ENCODE results near the gene ZBTB4.

DNA sequence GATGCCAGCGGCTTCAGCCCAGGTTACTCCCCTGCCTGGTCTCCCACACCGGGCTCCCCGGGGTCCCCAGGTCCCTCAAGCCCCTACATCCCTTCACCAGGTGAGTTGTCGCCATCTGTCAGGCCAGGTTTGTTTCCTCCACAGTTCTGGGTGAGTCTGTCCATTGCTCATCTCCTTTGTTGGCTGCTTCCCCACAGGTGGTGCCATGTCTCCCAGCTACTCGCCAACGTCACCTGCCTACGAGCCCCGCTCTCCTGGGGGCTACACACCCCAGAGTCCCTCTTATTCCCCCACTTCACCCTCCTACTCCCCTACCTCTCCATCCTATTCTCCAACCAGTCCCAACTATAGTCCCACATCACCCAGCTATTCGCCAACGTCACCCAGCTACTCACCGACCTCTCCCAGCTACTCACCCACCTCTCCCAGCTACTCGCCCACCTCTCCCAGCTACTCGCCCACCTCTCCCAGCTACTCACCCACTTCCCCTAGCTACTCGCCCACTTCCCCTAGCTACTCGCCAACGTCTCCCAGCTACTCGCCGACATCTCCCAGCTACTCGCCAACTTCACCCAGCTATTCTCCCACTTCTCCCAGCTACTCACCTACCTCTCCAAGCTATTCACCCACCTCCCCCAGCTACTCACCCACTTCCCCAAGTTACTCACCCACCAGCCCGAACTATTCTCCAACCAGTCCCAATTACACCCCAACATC is 33.6 kb upstream of the ZBTB4 start:
- TF ChIP-seq, protein P1, sequence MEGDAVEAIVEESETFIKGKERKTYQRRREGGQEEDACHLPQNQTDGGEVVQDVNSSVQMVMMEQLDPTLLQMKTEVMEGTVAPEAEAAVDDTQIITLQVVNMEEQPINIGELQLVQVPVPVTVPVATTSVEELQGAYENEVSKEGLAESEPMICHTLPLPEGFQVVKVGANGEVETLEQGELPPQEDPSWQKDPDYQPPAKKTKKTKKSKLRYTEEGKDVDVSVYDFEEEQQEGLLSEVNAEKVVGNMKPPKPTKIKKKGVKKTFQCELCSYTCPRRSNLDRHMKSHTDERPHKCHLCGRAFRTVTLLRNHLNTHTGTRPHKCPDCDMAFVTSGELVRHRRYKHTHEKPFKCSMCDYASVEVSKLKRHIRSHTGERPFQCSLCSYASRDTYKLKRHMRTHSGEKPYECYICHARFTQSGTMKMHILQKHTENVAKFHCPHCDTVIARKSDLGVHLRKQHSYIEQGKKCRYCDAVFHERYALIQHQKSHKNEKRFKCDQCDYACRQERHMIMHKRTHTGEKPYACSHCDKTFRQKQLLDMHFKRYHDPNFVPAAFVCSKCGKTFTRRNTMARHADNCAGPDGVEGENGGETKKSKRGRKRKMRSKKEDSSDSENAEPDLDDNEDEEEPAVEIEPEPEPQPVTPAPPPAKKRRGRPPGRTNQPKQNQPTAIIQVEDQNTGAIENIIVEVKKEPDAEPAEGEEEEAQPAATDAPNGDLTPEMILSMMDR (conservative IDR thresholded peaks at IDR 0.05; ENCODE audit: low read depth, low read length) = no peak
- TF ChIP-seq EZH2 (IDR thresholded peaks at IDR 0.05; ENCODE audit: borderline replicate concordance, low read depth, low read length, poor library complexity, severe bottlenecking) = no peak

Data from A673 (cell line).